ENCODE data around the gene COL1A1. TPM values are rescaled to one million over a fixed set of nuclear protein-coding genes. Genes with fewer than 3 reads are reported as not detected.

Gene COL1A1
- total RNA-seq, 4 donors from 2014 or later: 12.2 to 57.3 (median 18.5) TPM

DNA sequence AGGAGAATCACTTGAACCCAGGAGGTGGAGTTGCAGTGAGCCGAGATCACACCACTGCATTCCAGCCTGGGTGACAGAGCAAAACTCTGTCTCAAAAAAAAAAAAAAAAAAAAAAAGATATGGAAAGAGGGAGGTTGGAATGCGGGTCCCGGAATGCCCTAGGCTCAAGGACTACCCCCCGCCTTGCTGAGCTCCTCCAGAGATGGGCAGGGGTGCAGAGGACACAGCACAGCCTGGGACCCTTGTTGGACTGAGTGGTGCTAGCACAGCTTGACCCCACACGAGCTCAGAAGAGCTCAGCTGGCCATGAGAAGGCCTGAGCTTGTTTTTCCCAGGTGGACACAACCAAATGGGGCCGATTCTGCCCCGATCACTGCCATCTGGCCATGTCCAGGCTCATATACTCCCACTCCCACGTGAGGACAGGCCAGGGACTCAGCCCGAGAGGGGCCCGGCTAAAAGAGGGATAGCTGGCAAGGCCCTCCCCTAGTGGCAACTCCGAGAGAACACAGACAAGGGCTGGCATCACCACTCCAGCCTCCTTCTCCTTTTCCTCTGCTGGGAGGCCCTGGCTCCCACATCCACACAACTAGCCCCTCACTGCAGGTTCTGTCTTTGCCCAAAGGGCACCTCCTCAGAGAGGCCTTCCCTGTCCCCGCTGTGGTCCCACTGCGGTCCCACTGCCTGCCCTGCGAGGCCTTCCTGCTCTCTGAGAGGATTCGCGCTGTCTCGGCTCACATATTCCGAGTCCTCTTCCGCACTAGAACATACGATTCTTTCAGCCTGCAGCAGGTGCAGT, 24.7 kb downstream of the COL1A1 start:
- Histone ChIP-seq H3K4me3 (replicated peaks in 1 of 3) (no peak overlapping the region), H3K27me3 (no peaks in the 10 kb centered on the region), H3K4me1 (peaks cover 11 to 37% of the 10 kb centered on the region in 2 donors), H3K9me3 (no peaks in the 10 kb centered on the region), H3K36me3 (no peaks in the 10 kb centered on the region), H3K27ac (peak overlapping the region in 1 of 3 donors; percentile 72)
- DNase-seq: no peak
- intact Hi-C loops (cut with DNase I): no loop called here
- 91 to 92% methylated on average over 15 to 17 of the region's 20 CpGs for WGBS, 2 donors
- no peak for TF ChIP-seq CTCF (IDR thresholded peaks at IDR 0.05)
- TF ChIP-seq POLR2A (IDR thresholded peaks at IDR 0.05): no peak

DNA sequence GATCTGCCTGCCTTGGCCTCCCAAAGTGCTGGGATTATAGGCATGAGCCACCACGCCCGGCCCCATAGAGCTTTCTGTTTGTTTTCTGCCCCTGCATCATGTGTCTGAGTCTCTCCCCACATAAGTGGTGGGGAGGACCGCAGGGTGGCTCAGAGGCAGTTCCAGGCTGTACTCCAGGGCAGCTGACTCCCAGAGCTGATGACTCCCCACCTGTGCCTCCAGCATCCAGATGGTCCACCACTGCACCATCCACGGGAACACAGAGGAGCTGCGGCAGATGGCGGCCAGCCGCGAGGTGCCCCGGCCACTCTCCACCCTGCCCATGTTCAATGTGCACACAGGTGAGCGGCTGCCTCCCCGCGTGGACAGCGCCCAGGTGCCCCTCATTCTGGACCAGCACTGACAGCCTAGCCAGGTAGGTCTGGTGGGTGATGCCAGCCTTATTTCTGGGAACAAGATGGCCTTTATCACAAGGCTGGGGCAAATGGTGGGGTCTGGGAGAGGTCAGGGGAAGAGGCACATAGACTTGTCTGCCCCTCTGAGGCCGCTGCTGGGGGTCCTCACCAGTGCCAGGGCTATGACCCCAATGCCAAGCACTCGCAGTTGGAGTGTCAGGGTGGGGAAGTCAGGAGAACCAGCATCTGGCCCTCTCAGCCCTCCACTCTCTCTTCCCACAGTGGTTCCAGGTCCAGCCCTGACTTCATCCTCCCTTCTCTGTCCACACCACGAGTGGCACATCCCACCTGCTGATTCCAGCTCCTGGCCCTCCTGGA, 26.2 kb downstream of the COL1A1 start:
- Histone ChIP-seq H3K27me3 (no peaks in the 10 kb centered on the region), H3K27ac (no peak overlapping the region), H3K36me3 (no peaks in the 10 kb centered on the region), H3K4me1 (peaks cover 11 to 37% of the 10 kb centered on the region in 2 donors), H3K9me3 (no peaks in the 10 kb centered on the region), H3K4me3 (replicated peaks in 1 of 3) (no peak overlapping the region)
- TF ChIP-seq CTCF (IDR thresholded peaks at IDR 0.05): no peak
- no peak for TF ChIP-seq POLR2A (IDR thresholded peaks at IDR 0.05)
- WGBS, 2 donors: 88 to 96% methylated on average over 6 to 16 of the region's 16 CpGs
- no peak for DNase-seq
- intact Hi-C loops (cut with DNase I): no loop called here

DNA sequence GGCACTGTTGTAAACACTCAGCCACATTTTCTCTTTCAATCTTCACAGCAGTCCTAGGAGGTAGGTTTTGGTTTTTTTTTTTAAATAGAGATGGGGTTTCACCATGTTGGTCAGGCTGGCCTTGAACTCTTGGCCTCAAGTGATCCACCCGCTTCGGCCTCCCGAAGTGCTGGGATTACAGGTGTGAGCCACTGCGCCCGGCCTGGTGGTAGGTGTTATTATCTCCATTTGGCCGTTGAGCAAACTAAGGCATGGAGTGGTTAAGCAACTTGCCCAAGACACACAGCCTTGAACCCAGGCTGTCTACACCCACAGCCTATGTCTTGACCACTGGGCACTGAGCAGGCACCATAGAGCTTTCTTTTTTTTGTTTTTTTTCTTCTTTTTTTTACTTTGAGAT, 27.0 kb downstream of the COL1A1 start:
- Histone ChIP-seq H3K27ac (no peak overlapping the region), H3K9me3 (no peaks in the 10 kb centered on the region), H3K27me3 (no peaks in the 10 kb centered on the region), H3K36me3 (no peaks in the 10 kb centered on the region), H3K4me1 (peaks cover 11 to 37% of the 10 kb centered on the region in 2 donors), H3K4me3 (replicated peaks in 1 of 3) (no peak overlapping the region)
- TF ChIP-seq CTCF (IDR thresholded peaks at IDR 0.05) (no peak), POLR2A (IDR thresholded peaks at IDR 0.05) (no peak)
- no peak for DNase-seq
- intact Hi-C loops (cut with DNase I): no loop called here
- 79 to 83% methylated on average over 6 of the region's 6 CpGs for WGBS, 2 donors

DNA sequence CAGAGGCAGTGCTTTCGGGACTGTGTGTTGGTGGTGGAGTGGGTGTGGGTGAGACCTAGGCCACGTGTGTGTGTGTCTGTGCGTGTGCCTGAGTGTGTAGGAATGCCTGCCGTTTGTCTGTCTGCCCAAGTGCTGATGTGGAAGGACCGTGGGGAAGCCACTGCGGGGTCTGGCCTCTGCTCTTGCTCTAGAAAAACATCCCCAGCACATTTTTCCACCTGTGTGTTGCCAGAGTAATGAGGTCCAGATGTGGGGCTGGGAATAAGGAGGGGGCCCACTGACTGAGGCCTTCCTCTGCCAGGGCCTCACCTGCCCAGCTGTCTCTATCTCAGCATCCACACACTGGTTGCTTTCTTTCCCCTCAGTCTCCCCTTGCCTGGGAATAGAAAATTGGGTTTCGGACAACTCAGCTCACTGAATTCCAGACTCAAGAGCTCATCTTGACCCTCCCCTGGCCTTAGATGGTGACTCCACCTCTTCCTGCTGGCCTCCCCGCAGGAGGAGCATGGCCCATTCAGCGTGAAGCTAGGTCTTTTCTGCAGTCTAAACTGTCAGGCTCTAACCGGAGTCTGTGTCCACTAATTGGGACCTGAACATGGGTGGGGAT, 28.0 kb downstream of the COL1A1 start:
- H3K27me3 ChIP-seq: no peaks in the 10 kb centered on the region
- TF ChIP-seq POLR2A (IDR thresholded peaks at IDR 0.05) (no peak), CTCF (IDR thresholded peaks at IDR 0.05) (no peak)
- 52 to 63% methylated on average over 10 of the region's 10 CpGs for WGBS, 2 donors
- DNase-seq: peak in 1 of 2 donors; percentile 22
- peak overlapping the region in 2 of 3 donors; percentile 39 to 52 for H3K27ac ChIP-seq
- peaks cover 8 to 33% of the 10 kb centered on the region in 2 donors for H3K4me1 ChIP-seq
- intact Hi-C loops (cut with DNase I): no loop called here
- no peaks in the 10 kb centered on the region for H3K9me3 ChIP-seq
- H3K36me3 ChIP-seq: no peaks in the 10 kb centered on the region
- H3K4me3 ChIP-seq (replicated peaks in 1 of 3): no peak overlapping the region
